ENCODE measurements around the gene FKBP1A. TPM values are rescaled to one million over a fixed set of nuclear protein-coding genes. Genes with fewer than 3 reads are reported as not detected.

FKBP1A gene
- total and polyA plus RNA-seq, 2 experiments from 2014 or later, result 95.1 to 162 TPM

GRCh38 chr20:1363522-1363921 is 29.3 kb downstream of the FKBP1A start:
- H3K27me3 ChIP-seq, result no peaks in the 10 kb centered on the region
- H3K4me1 ChIP-seq (ENCODE audit: low read depth), result no peaks in the 10 kb centered on the region
- no peaks in the 10 kb centered on the region for H3K9me3 ChIP-seq (ENCODE audit: low read depth)
- TF ChIP-seq CTCF (IDR thresholded peaks at IDR 0.05; ENCODE audit: low read depth, low read length), result no peak
- no peak overlapping the region for H3K27ac ChIP-seq
- H3K36me3 ChIP-seq, result peaks cover 4% of the 10 kb centered on the region
- no peak overlapping the region for H3K4me3 ChIP-seq
- no peak for DNase-seq (ENCODE audit: low read depth in 1 of 2, low spot score in 1 of 2)

GRCh38 chr20:1362484-1362883 is 30.4 kb downstream of the FKBP1A start:
- no peak for TF ChIP-seq CTCF (IDR thresholded peaks at IDR 0.05; ENCODE audit: low read depth, low read length)
- peaks cover 4% of the 10 kb centered on the region for H3K36me3 ChIP-seq

GRCh38 chr20:1360094-1360846 is 32.6 kb downstream of the FKBP1A start:
- H3K4me1 ChIP-seq (ENCODE audit: low read depth), result no peaks in the 10 kb centered on the region
- H3K27me3 ChIP-seq, result no peaks in the 10 kb centered on the region
- peaks cover 6% of the 10 kb centered on the region for H3K36me3 ChIP-seq
- no peak overlapping the region for H3K27ac ChIP-seq
- DNase-seq (ENCODE audit: low read depth in 1 of 2, low spot score in 1 of 2), result no peak
- TF ChIP-seq CTCF (IDR thresholded peaks at IDR 0.05; ENCODE audit: low read depth, low read length), result no peak
- no peak overlapping the region for H3K4me3 ChIP-seq
- no peaks in the 10 kb centered on the region for H3K9me3 ChIP-seq (ENCODE audit: low read depth)

More at GRCh38 chr20:1362484-1362883, 30.4 kb downstream of the FKBP1A start:
- Histone ChIP-seq H3K9me3 (ENCODE audit: low read depth) (no peaks in the 10 kb centered on the region), H3K27me3 (no peaks in the 10 kb centered on the region), H3K4me1 (ENCODE audit: low read depth) (no peaks in the 10 kb centered on the region), H3K4me3 (no peak overlapping the region), H3K27ac (no peak overlapping the region)
- no peak for DNase-seq (ENCODE audit: low read depth in 1 of 2, low spot score in 1 of 2)

- no peak for TF ChIP-seq CTCF (IDR thresholded peaks at IDR 0.05; ENCODE audit: low read depth, low read length)
- no peaks in the 10 kb centered on the region for H3K27me3 ChIP-seq
- H3K36me3 ChIP-seq, result peaks cover 7% of the 10 kb centered on the region
- DNase-seq (ENCODE audit: low read depth in 1 of 2, low spot score in 1 of 2), result peak in 1 of 2 donors; percentile 67
- H3K4me3 ChIP-seq, result no peak overlapping the region
- no peak overlapping the region for H3K27ac ChIP-seq
- no peaks in the 10 kb centered on the region for H3K9me3 ChIP-seq (ENCODE audit: low read depth)
- H3K4me1 ChIP-seq (ENCODE audit: low read depth), result no peaks in the 10 kb centered on the region
These were observed 34.8 kb downstream of the FKBP1A start for GRCh38 chr20:1357921-1358671.

GRCh38 chr20:1353956-1354355 is 38.9 kb downstream of the FKBP1A start:
- Histone ChIP-seq H3K4me1 (ENCODE audit: low read depth) (no peaks in the 10 kb centered on the region), H3K27me3 (no peaks in the 10 kb centered on the region), H3K9me3 (ENCODE audit: low read depth) (no peaks in the 10 kb centered on the region), H3K4me3 (no peak overlapping the region), H3K27ac (no peak overlapping the region), H3K36me3 (peaks cover 2% of the 10 kb centered on the region)
- no peak for TF ChIP-seq CTCF (IDR thresholded peaks at IDR 0.05; ENCODE audit: low read depth, low read length)
- DNase-seq (ENCODE audit: low read depth in 1 of 2, low spot score in 1 of 2), result no peak
